Subcutaneous abdominal adipose tissue (tissue), 5 donors: ENCODE data around the gene HELZ.
"Not testable (repeated sequence)": the region's sequence is repeated elsewhere in the genome, so short reads cannot be mapped to it uniquely, and the experiment has no call there.

ENCODE experiments used
- H3K27ac ChIP-seq: one replicate; pipeline ENCODE4 v1.7.0; 2013; ENCODE audit warnings: low read depth, mild to moderate bottlenecking, inconsistent platforms, low read length, moderate library complexity
- H3K27me3 ChIP-seq, 5 donors: one replicate each; pipeline ENCODE4 v1.7.0; 2013; ENCODE audit warnings: low read length in 5 of 5, inconsistent platforms in 1 of 5; ENCODE audit not compliant: control insufficient read depth in 5 of 5, insufficient read depth in 4 of 5
- H3K36me3 ChIP-seq, 5 donors: one replicate each; pipeline ENCODE4 v1.7.0; 2013; ENCODE audit warnings: low read length in 5 of 5; ENCODE audit not compliant: control insufficient read depth in 5 of 5, insufficient read depth in 5 of 5
- H3K4me1 ChIP-seq, 5 donors: one replicate each; pipeline ENCODE4 v1.7.0; 2013; ENCODE audit warnings: low read length in 5 of 5, mild to moderate bottlenecking in 3 of 5, moderate library complexity in 1 of 5; ENCODE audit not compliant: control insufficient read depth in 5 of 5, insufficient read depth in 5 of 5
- H3K4me3 ChIP-seq, 5 donors: one replicate each; pipeline ENCODE4 v1.7.0; 2013; ENCODE audit warnings: low read length in 5 of 5, low read depth in 1 of 5
- H3K9ac ChIP-seq, 5 donors: one replicate each; pipeline ENCODE4 v1.7.0; 2013; ENCODE audit warnings: low read length in 5 of 5, mild to moderate bottlenecking in 4 of 5, moderate library complexity in 3 of 5
- H3K9me3 ChIP-seq, 5 donors: one replicate each; pipeline ENCODE4 v1.7.0; 2013; ENCODE audit warnings: low read length in 5 of 5; ENCODE audit not compliant: control insufficient read depth in 5 of 5
- donor health status: healthy.
- donor health status: healthy.
- donor health status: healthy.
- donor health status: healthy.
- donor health status: healthy.

Gene HELZ

GRCh38 chr17:67046398-67046797, 198.6 kb downstream of the HELZ start:
- no peaks in the 10 kb centered on the region for H3K36me3 ChIP-seq
- peaks cover 0 to 11% (median 0%) of the 10 kb centered on the region in 5 donors for H3K4me1 ChIP-seq
- peaks cover 7 to 28% (median 23%) of the 10 kb centered on the region in 5 donors for H3K9me3 ChIP-seq
- no peak overlapping the region for H3K9ac ChIP-seq
- no peaks in the 10 kb centered on the region for H3K27me3 ChIP-seq
- H3K4me3 ChIP-seq, result no peak overlapping the region
- H3K27ac ChIP-seq, result no peak overlapping the region

- H3K4me1 ChIP-seq, result peaks cover 0 to 11% (median 0%) of the 10 kb centered on the region in 5 donors
- no peak overlapping the region for H3K27ac ChIP-seq
- H3K9ac ChIP-seq, result no peak overlapping the region
- H3K4me3 ChIP-seq, result no peak overlapping the region
- H3K9me3 ChIP-seq, result peaks cover 6 to 25% (median 20%) of the 10 kb centered on the region in 5 donors
- no peaks in the 10 kb centered on the region for H3K27me3 ChIP-seq
- H3K36me3 ChIP-seq, result no peaks in the 10 kb centered on the region
Observed at GRCh38 chr17:67044940-67045339, 200.1 kb downstream of the HELZ start.

- Histone ChIP-seq H3K27me3 (peaks cover 0 to 4% (median 0%) of the 10 kb centered on the region in 5 donors), H3K9me3 (peaks cover 5 to 18% (median 13%) of the 10 kb centered on the region in 5 donors), H3K4me1 (peaks cover 0 to 11% (median 0%) of the 10 kb centered on the region in 5 donors), H3K27ac (no peak within 1 kb of the TSS), H3K9ac (no peak within 1 kb of the TSS), H3K4me3 (no peak within 1 kb of the TSS), H3K36me3 (no peaks in the 10 kb centered on the region)
Observed at GRCh38 chr17:67044016-67044772, 200.8 kb downstream of the HELZ start, which contains the start of gene CACNG1. Gene CACNG1 (plus strand): TSS chr17:67044554. CDS start chr17:67044661, 107 bp downstream.

GRCh38 chr17:67043283-67043682, 201.7 kb downstream of the HELZ start:
- H3K4me1 ChIP-seq, result peaks cover 0 to 11% (median 0%) of the 10 kb centered on the region in 5 donors
- H3K36me3 ChIP-seq, result no peaks in the 10 kb centered on the region
- no peak overlapping the region for H3K9ac ChIP-seq
- H3K27me3 ChIP-seq, result peaks cover 0 to 4% (median 0%) of the 10 kb centered on the region in 5 donors
- peaks cover 0 to 9% (median 7%) of the 10 kb centered on the region in 5 donors for H3K9me3 ChIP-seq
- H3K4me3 ChIP-seq, result no peak overlapping the region
- H3K27ac ChIP-seq, result no peak overlapping the region

- Histone ChIP-seq H3K9ac (no peak overlapping the region), H3K36me3 (no peaks in the 10 kb centered on the region), H3K9me3 (peaks cover 0 to under 1% (median 0%) of the 10 kb centered on the region in 5 donors), H3K27ac (no peak overlapping the region), H3K4me3 (no peak overlapping the region), H3K27me3 (peaks cover 0 to 4% (median 0%) of the 10 kb centered on the region in 5 donors), H3K4me1 (peaks cover 0 to 10% (median 0%) of the 10 kb centered on the region in 5 donors)
Observed at GRCh38 chr17:67041941-67042899, 202.8 kb downstream of the HELZ start.

- Histone ChIP-seq H3K4me3 (no peak overlapping the region), H3K36me3 (no peaks in the 10 kb centered on the region), H3K9me3 (no peaks in the 10 kb centered on the region), H3K9ac (no peak overlapping the region), H3K4me1 (peaks cover 0 to 3% (median 0%) of the 10 kb centered on the region in 5 donors), H3K27ac (no peak overlapping the region), H3K27me3 (peaks cover 0 to 8% (median 0%) of the 10 kb centered on the region in 5 donors)
Observed at GRCh38 chr17:67041531-67041930, 203.5 kb downstream of the HELZ start.

- H3K27ac ChIP-seq, H3K9ac ChIP-seq, H3K4me3 ChIP-seq, H3K4me1 ChIP-seq, H3K9me3 ChIP-seq, H3K27me3 ChIP-seq, H3K36me3 ChIP-seq: not testable (repeated sequence)
Observed at GRCh38 chr17:67041119-67041518, 203.9 kb downstream of the HELZ start.

- Histone ChIP-seq H3K27ac (no peak overlapping the region), H3K9ac (no peak overlapping the region), H3K9me3 (no peaks in the 10 kb centered on the region), H3K4me1 (no peaks in the 10 kb centered on the region), H3K4me3 (no peak overlapping the region), H3K36me3 (no peaks in the 10 kb centered on the region), H3K27me3 (peaks cover 0 to 8% (median 0%) of the 10 kb centered on the region in 5 donors)
Observed at GRCh38 chr17:67040652-67041051, 204.3 kb downstream of the HELZ start.

GRCh38 chr17:67038861-67039365, 206.1 kb downstream of the HELZ start:
- Histone ChIP-seq H3K36me3 (no peaks in the 10 kb centered on the region), H3K4me1 (no peaks in the 10 kb centered on the region), H3K9ac (no peak overlapping the region), H3K27me3 (peaks cover 0 to 8% (median 0%) of the 10 kb centered on the region in 5 donors), H3K9me3 (no peaks in the 10 kb centered on the region), H3K4me3 (no peak overlapping the region), H3K27ac (no peak overlapping the region)
